Neuronal stem cell (in vitro differentiated cells): ENCODE data around the gene GARS1.

Experiments
- DNase-seq: peaks from one replicate; pipeline ENCODE4 v3.0.0-alpha.2; 2013; ENCODE audit warnings: low spot score
- H2AFZ ChIP-seq: one replicate; pipeline ENCODE4 v1.6.1; 2013; ENCODE audit warnings: mild to moderate bottlenecking, low read length, inconsistent platforms
- H2AK5ac ChIP-seq: 2 replicates; pipeline ENCODE4 v1.6.1; 2013; ENCODE audit warnings: low read depth, mild to moderate bottlenecking, inconsistent platforms, low read length, moderate library complexity, mixed read lengths
- H2BK120ac ChIP-seq: 2 replicates; pipeline ENCODE4 v1.6.1; 2013; ENCODE audit warnings: low read depth, mild to moderate bottlenecking, inconsistent platforms, low read length, moderate library complexity, mixed read lengths
- H2BK12ac ChIP-seq: one replicate; pipeline ENCODE4 v1.6.1; 2013; ENCODE audit warnings: low read length, inconsistent platforms
- H2BK15ac ChIP-seq: 2 replicates; pipeline ENCODE4 v1.6.1; 2013; ENCODE audit warnings: mild to moderate bottlenecking, low read length, inconsistent platforms, mixed read lengths
- H2BK5ac ChIP-seq: one replicate; pipeline ENCODE4 v1.6.1; 2013; ENCODE audit warnings: inconsistent platforms, mild to moderate bottlenecking, low read length, moderate library complexity
- H3K14ac ChIP-seq: one replicate; pipeline ENCODE4 v1.6.1; 2013; ENCODE audit warnings: low read length, inconsistent platforms
- H3K18ac ChIP-seq: 2 replicates; pipeline ENCODE4 v1.6.1; 2013; ENCODE audit warnings: low read length, inconsistent platforms
- H3K23ac ChIP-seq: 2 replicates; pipeline ENCODE4 v1.6.1; 2013; ENCODE audit warnings: low read depth, mild to moderate bottlenecking, mixed read lengths, low read length, inconsistent platforms; ENCODE audit not compliant: poor library complexity
- H3K27ac ChIP-seq: replicated peaks from 3 replicates; pipeline ENCODE4 v1.5.1; 2013; ENCODE audit warnings: low read length, inconsistent platforms
- H3K27me3 ChIP-seq, 3 experiments: 2 replicates each; pipeline ENCODE4 v1.6.1; 2013; ENCODE audit warnings: low read length in 3 of 3, mild to moderate bottlenecking in 2 of 3, inconsistent platforms in 1 of 3, low read depth in 1 of 3, mixed read lengths in 1 of 3, moderate library complexity in 1 of 3; ENCODE audit not compliant: control insufficient read depth in 3 of 3, insufficient read depth in 3 of 3
- H3K36me3 ChIP-seq, 2 donors: replicated peaks in 1 of 2; 2 replicates each; pipeline ENCODE4 v1.6.1; 2013; ENCODE audit warnings: low read length in 2 of 2; ENCODE audit not compliant: control insufficient read depth in 2 of 2, insufficient read depth in 2 of 2
- H3K4ac ChIP-seq: 2 replicates; pipeline ENCODE4 v1.6.1; 2013; ENCODE audit warnings: inconsistent platforms, mild to moderate bottlenecking, low read length, moderate library complexity
- H3K4me1 ChIP-seq, 2 donors: 1 replicate in 1 of 2; 2 replicates in 1 of 2; pipeline ENCODE4 v1.6.1; 2013; ENCODE audit warnings: low read length in 2 of 2, low read depth in 1 of 2; ENCODE audit not compliant: control insufficient read depth in 2 of 2, insufficient read depth in 1 of 2
- H3K4me2 ChIP-seq: one replicate; pipeline ENCODE4 v1.6.1; 2013; ENCODE audit warnings: mild to moderate bottlenecking, low read length, inconsistent platforms; ENCODE audit not compliant: insufficient read depth, poor library complexity, severe bottlenecking
- H3K4me3 ChIP-seq, 2 donors: 2 replicates each; pipeline ENCODE4 v1.5.1; 2013; ENCODE audit warnings: low read length in 2 of 2, mild to moderate bottlenecking in 2 of 2, inconsistent platforms in 1 of 2, moderate library complexity in 1 of 2
- H3K79me1 ChIP-seq: one replicate; pipeline ENCODE4 v1.6.1; 2013; ENCODE audit warnings: low read depth, mild to moderate bottlenecking, inconsistent platforms, low read length, moderate library complexity
- H3K9ac ChIP-seq: one replicate; pipeline ENCODE4 v1.6.1; 2013; ENCODE audit warnings: mild to moderate bottlenecking, low read depth, low read length, inconsistent platforms; ENCODE audit not compliant: poor library complexity
- H3K9me3 ChIP-seq, 2 donors: replicated peaks in 1 of 2; 2 replicates each; pipeline versions ENCODE3 to v1.6.1; 2013; ENCODE audit warnings: low read length in 2 of 2, mild to moderate bottlenecking in 2 of 2, inconsistent platforms in 1 of 2, low read depth in 1 of 2, mixed read lengths in 1 of 2, moderate library complexity in 1 of 2; ENCODE audit not compliant: control insufficient read depth in 2 of 2, insufficient read depth in 1 of 2
- H4K8ac ChIP-seq: one replicate; pipeline ENCODE4 v1.6.1; 2013; ENCODE audit warnings: low read depth, mild to moderate bottlenecking, inconsistent platforms, low read length, moderate library complexity
- H4K91ac ChIP-seq: one replicate; pipeline ENCODE4 v1.6.1; 2013; ENCODE audit warnings: low read length, low read depth, mild to moderate bottlenecking, inconsistent platforms; ENCODE audit not compliant: poor library complexity
- WGBS, 2 donors: extraction: QIAGEN DNeasy Blood & Tissue Kit; methylation state at CpG; one replicate each; pipeline ENCODE4 v1.1.7; 2013; ENCODE audit warnings: missing lambda C conversion rate in 2 of 2, mixed read lengths in 1 of 2; ENCODE audit not compliant: insufficient read length in 2 of 2, insufficient replicate concordance in 1 of 2; ENCODE audit errors: extremely low coverage in 2 of 2; 5-methylcytosine and 5-hydroxymethylcytosine counted together

GARS1 gene

DNA sequence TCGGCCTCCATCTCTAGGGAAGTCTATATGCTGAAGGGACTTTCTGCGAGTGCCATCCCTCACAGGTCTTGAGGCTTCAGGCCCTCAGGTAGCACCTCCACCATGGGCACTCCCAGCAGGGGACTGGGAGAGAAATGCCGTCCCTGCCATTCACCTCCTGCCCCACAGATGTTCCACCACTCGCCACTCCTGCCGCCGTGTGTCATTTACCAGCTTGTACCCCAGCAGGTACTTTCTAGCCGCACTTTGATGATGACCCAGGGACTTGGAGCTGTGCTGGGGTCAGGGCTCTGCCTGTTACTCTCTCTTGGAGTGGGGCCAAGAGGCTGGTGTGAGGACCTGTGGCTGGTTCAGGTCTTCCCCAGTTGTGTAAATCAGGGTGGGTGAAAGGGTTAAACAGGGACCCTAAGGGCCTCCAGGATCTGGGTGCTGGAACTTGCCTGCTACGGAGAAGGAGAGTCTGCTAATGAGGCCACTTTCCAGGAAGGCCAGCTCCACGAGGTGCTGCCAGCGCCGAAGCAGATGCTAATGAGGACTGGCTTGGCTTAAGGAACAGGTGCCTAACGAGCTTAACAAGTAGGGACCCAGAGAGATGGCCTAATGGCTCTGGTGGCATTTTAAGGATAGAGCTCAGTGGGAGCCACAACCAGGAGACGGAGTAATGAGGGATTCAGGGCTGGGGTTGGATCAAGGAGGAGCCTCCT lies 55.2 kb downstream of the GARS1 start:
- no peak overlapping the region for H3K27ac ChIP-seq
- peaks cover 0 to 10% of the 10 kb centered on the region in 2 donors for H3K4me1 ChIP-seq
- no peak overlapping the region for H3K14ac ChIP-seq
- H3K79me1 ChIP-seq = peaks cover 6% of the 10 kb centered on the region
- no peak for DNase-seq
- H3K9me3 ChIP-seq = no peaks in the 10 kb centered on the region
- H3K9ac ChIP-seq = no peak overlapping the region
- H2BK12ac ChIP-seq = peak overlapping the region; percentile 60
- no peak overlapping the region for H3K23ac ChIP-seq
- H2AFZ ChIP-seq = no peak overlapping the region
- H3K4me3 ChIP-seq = no peak overlapping the region
- WGBS, 2 donors = no CpG with 5 or more reads among the region's 13 CpGs
- H2BK120ac ChIP-seq = peak overlapping the region; percentile 51
- H3K27me3 ChIP-seq = no peaks in the 10 kb centered on the region
- no peak overlapping the region for H4K91ac ChIP-seq
- no peak overlapping the region for H2BK15ac ChIP-seq
- H2BK5ac ChIP-seq = no peak overlapping the region
- H3K18ac ChIP-seq = peak overlapping the region; percentile 48
- H3K4me2 ChIP-seq = no peak overlapping the region
- no peak overlapping the region for H3K4ac ChIP-seq
- no peak overlapping the region for H2AK5ac ChIP-seq
- no peak overlapping the region for H4K8ac ChIP-seq
- peaks cover 4 to 9% of the 10 kb centered on the region in 2 donors for H3K36me3 ChIP-seq

DNA sequence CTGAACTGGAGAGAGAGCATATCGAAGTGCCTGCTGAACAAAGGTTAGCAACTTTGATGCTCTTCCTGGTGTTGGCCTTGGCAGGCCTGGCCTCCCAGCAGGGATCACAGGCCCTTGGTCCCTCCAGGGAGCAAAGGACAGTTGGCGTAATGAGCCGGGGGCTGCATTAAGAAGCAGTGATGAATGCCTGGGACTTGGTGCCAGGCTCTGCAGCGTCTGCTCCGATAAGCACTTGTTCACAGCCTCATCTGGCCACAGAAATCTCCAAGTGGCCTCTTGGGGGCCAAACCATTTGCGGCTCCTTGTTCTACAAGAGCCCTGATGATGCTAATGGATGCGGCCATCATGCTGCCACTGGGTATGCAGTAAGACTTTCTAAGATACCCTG lies 55.7 kb downstream of the GARS1 start:
- Histone ChIP-seq H2BK120ac (no peak overlapping the region), H3K18ac (no peak overlapping the region), H3K14ac (no peak overlapping the region), H3K4me3 (no peak overlapping the region), H3K4ac (no peak overlapping the region), H3K27ac (no peak overlapping the region), H2AK5ac (no peak overlapping the region), H4K91ac (no peak overlapping the region), H2BK5ac (no peak overlapping the region), H3K4me1 (peaks cover 0 to 10% of the 10 kb centered on the region in 2 donors), H3K4me2 (no peak overlapping the region), H4K8ac (no peak overlapping the region), H3K23ac (no peak overlapping the region), H3K9ac (no peak overlapping the region), H3K9me3 (no peaks in the 10 kb centered on the region), H2AFZ (no peak overlapping the region), H2BK15ac (no peak overlapping the region), H3K36me3 (peaks cover under 1 to 6% of the 10 kb centered on the region in 2 donors), H2BK12ac (no peak overlapping the region), H3K79me1 (peaks cover 6% of the 10 kb centered on the region), H3K27me3 (no peaks in the 10 kb centered on the region)
- WGBS, 2 donors = no CpG with 5 or more reads among the region's 7 CpGs
- no peak for DNase-seq

DNA sequence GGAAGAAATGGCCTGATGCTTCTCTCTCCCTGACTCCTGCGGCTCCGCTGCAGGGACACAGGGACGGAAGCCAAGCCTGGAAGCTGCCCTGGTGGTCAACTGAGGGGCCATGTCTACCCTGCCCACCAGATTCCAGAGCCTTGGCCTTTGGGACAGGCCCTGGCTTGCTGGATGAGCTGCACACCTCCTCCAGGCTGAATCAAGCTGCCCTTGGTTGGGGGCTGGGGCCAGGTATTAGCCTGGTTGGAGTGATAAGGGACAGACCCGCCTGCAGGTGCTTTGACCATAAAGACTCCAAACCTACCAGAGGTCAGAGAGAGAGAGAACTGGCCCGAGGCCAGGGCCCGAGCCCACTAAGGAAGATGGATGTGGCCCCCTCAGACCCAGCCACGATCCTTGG lies 57.5 kb downstream of the GARS1 start:
- Histone ChIP-seq H3K36me3 (peaks cover 0 to 6% of the 10 kb centered on the region in 2 donors), H2AFZ (no peak overlapping the region), H3K14ac (no peak overlapping the region), H3K27ac (no peak overlapping the region), H4K8ac (no peak overlapping the region), H3K4me1 (peaks cover 0 to 10% of the 10 kb centered on the region in 2 donors), H2BK120ac (no peak overlapping the region), H3K18ac (no peak overlapping the region), H3K79me1 (peaks cover 6% of the 10 kb centered on the region), H2BK12ac (no peak overlapping the region), H2BK15ac (no peak overlapping the region), H3K4ac (no peak overlapping the region), H3K9me3 (no peaks in the 10 kb centered on the region), H3K27me3 (peaks cover 0 to 9% (median 0%) of the 10 kb centered on the region in 3 experiments), H2AK5ac (no peak overlapping the region), H3K4me3 (no peak overlapping the region), H2BK5ac (no peak overlapping the region), H4K91ac (no peak overlapping the region), H3K23ac (no peak overlapping the region), H3K9ac (no peak overlapping the region), H3K4me2 (no peak overlapping the region)
- DNase-seq = no peak
- no CpG with 5 or more reads among the region's 7 CpGs for WGBS, 2 donors

DNA sequence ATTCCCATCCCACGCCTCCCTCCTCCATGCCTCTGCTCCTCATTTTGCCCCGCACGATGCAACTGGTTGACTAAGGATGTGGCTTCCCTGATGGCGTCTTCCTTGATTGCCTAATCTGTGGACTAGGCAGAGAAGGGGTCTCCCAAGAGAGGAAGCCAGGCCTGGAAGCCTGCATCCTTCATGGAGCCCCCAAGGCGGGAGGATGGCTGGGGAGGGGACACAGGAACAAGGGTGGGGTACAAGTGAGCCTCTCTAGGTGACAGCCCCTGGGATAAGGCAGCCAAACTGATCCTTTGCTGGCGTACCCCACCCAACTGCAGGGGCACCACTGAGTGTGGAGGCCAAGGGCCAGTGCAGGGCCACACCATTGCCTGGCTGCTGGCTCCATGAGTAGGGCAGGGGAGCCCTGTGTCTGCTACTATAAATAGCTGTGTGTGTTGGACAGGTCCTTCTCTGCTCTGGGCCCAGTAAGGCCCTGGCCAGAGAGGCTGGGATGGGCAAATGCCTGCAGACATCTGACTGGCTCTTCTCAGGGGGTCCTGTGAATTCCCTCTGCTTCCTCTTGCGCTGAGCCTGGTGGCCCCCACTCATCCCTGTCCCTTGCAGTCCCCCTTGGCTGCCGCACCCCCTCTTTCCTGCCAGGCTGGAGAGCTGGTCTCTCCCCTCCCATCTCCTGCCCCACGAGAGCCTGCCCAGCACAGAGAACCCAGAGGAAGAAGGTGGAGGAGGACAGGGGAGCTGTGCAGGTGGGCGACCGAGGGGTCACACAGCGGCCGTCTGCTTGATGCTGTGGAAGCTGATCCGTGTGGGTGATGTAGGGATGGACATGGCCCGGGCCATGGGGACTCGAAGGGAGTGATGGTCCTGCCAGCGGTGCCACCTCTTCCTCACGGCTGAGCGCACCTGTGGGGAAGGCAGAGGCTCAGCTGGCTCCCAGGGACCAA lies 58.3 kb downstream of the GARS1 start:
- H3K23ac ChIP-seq = peak overlapping the region; percentile 89
- H2BK120ac ChIP-seq = no peak overlapping the region
- H3K79me1 ChIP-seq = peaks cover 6% of the 10 kb centered on the region
- peaks cover 0 to 6% of the 10 kb centered on the region in 2 donors for H3K36me3 ChIP-seq
- no CpG with 5 or more reads among the region's 19 CpGs for WGBS, 2 donors
- no peak for DNase-seq
- peaks cover 0 to 8% of the 10 kb centered on the region in 2 donors for H3K4me1 ChIP-seq
- H3K27me3 ChIP-seq = peaks cover 0 to 9% (median 0%) of the 10 kb centered on the region in 3 experiments
- H2BK12ac ChIP-seq = no peak overlapping the region
- peak overlapping the region; percentile 72 for H3K18ac ChIP-seq
- H3K14ac ChIP-seq = no peak overlapping the region
- no peak overlapping the region for H4K91ac ChIP-seq
- no peak overlapping the region for H3K4me2 ChIP-seq
- peak overlapping the region; percentile 1 for H4K8ac ChIP-seq
- H3K4me3 ChIP-seq = no peak overlapping the region
- H2BK5ac ChIP-seq = no peak overlapping the region
- no peaks in the 10 kb centered on the region for H3K9me3 ChIP-seq
- no peak overlapping the region for H3K4ac ChIP-seq
- no peak overlapping the region for H2AFZ ChIP-seq
- no peak overlapping the region for H2BK15ac ChIP-seq
- peak overlapping the region; percentile 30 for H3K9ac ChIP-seq
- no peak overlapping the region for H3K27ac ChIP-seq
- peak overlapping the region; percentile 36 for H2AK5ac ChIP-seq
